ENCODE measurements around the gene NEU4. TPM values are rescaled to one million over a fixed set of nuclear protein-coding genes. Genes with fewer than 3 reads are reported as not detected.

Gene NEU4
- total and polyA plus RNA-seq, 9 of the 15 experiments (the other 6 are each of a cell fraction or from before 2014, with no cell fraction given), result 0.01 to 0.40 TPM; not detected in 7

DNA sequence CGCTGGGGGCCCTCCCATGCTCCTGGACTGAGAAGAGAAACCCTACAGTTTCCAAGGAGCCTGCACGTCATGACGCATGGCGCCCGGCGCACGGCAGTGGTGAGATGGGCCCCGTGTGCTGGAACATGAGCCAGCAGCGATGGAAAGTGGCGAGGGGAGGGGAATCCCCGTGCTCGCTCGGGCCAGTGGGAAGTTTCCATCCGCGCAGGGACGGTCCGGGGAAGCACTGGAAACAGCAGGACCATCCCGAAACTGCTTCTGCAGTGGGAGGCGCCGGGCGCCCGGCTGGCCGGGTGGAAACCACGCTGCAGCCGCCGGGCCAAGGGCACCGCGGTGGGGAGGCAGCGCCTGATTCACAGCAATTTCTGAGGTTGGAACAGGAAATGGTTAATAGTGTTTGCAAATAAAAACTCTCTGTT is 54.6 kb downstream of the NEU4 start:
- ChIA-PET CTCF (ENCODE audit: low intra/inter-chr PET ratio) (no interaction called here), POLR2A (no interaction called here)
- H2AFZ ChIP-seq (ENCODE audit: low read depth, low read length), result no peak overlapping the region
- intact Hi-C loops (cut with micrococcal nuclease), result no loop called here
- BruUV-seq (replicated peaks), result no TSS peak
- H3K4me2 ChIP-seq (ENCODE audit: insufficient read depth, low read length), result no peak overlapping the region
- in situ Hi-C loops (cut with MboI), result no loop called here
- FAIRE-seq (no peak), ATAC-seq (no peak), DNase-seq (ENCODE audit: extremely low read depth in 1 of 4, low spot score in 3 of 4) (no peak)
- no peak for TF ChIP-seq RBM14 (IDR thresholded peaks at IDR 0.05; ENCODE audit: borderline replicate concordance, insufficient read depth, low read depth, low read length)
- no peak for TF ChIP-seq ZFPM2 (CRISPR knock-in tag; IDR thresholded peaks at IDR 0.05)
- no peak for TF ChIP-seq ZNF354B (CRISPR knock-in tag; IDR thresholded peaks at IDR 0.05)
- TF ChIP-seq KAT8 (IDR thresholded peaks at IDR 0.05; ENCODE audit: low read depth), result no peak
- TF ChIP-seq ZNF79 (CRISPR knock-in tag; IDR thresholded peaks at IDR 0.05; ENCODE audit: low read depth), result no peak
- no peak for TF ChIP-seq CBX1 (IDR thresholded peaks at IDR 0.05; ENCODE audit: low read depth)
- peaks cover 5% of the 10 kb centered on the region; the same call in 1 of the 2 replicates for H4K20me1 ChIP-seq (replicated peaks; ENCODE audit: control insufficient read depth, insufficient read depth, low read length)
- no peaks in the 10 kb centered on the region for H3K79me2 ChIP-seq (ENCODE audit: control insufficient read depth, insufficient read depth, low read length)
- peaks cover 4% of the 10 kb centered on the region; the same call in 1 of the 2 replicates for H3K9me3 ChIP-seq (replicated peaks; ENCODE audit: control insufficient read depth, insufficient read depth, low read depth, low read length)
- no peak overlapping the region for H3K27ac ChIP-seq (ENCODE audit: extremely low read depth, low read depth, low read length)
- no peak overlapping the region for H3K9ac ChIP-seq (ENCODE audit: insufficient read depth in 1 of 2, low read depth in 2 of 2, low read length in 2 of 2)
- H3K27me3 ChIP-seq (ENCODE audit: control insufficient read depth in 2 of 2, insufficient read depth in 2 of 2, low read length in 2 of 2), result peaks cover 4 to 40% of the 10 kb centered on the region in 2 experiments; a peak in 4 of 5 replicates
- no peaks in the 10 kb centered on the region for H3K9me1 ChIP-seq (ENCODE audit: control insufficient read depth, insufficient read depth, low read length)
- H3K4me3 ChIP-seq, result no peak overlapping the region
- H3K4me1 ChIP-seq (replicated peaks in 1 of 2; ENCODE audit: control insufficient read depth in 2 of 2, insufficient read depth in 2 of 2, low read length in 2 of 2), result peaks cover 5 to 55% of the 10 kb centered on the region in 2 experiments; a peak in 4 of 5 replicates
- 40% methylated on average over 1 of the region's 29 CpGs for WGBS (ENCODE audit: insufficient coverage, low coverage, missing lambda C conversion rate)
- no peaks in the 10 kb centered on the region for H3K36me3 ChIP-seq (ENCODE audit: control insufficient read depth, insufficient read depth, low read length)

Data from K562 (cell line).